AG20443 (cell line): ENCODE measurements around the gene DDX42.
A peak's percentile ranks its signal among the peaks of the same experiment; 100 is the strongest.

Experiments
- DNase-seq: peaks from one replicate; pipeline ENCODE4 v3.0.0; 2012; ENCODE audit warnings: low spot score, mixed read lengths

DDX42 gene

GRCh38 chr17:63774141-63774968, at the start of gene DDX42:
DDX42 (plus strand) TSS chr17:63774170; CDS start chr17:63787050, 12,880 bp downstream.
- peak; percentile 62 for DNase-seq

GRCh38 chr17:63735691-63736090, 38.3 kb upstream of the DDX42 start:
- no peak for DNase-seq

GRCh38 chr17:63740464-63741142, 33.4 kb upstream of the DDX42 start:
- peak; percentile 11 for DNase-seq

- DNase-seq = no peak
These were observed 32.9 kb upstream of the DDX42 start for GRCh38 chr17:63741143-63741407.

- peak; percentile 100 for DNase-seq
These were observed 32.4 kb upstream of the DDX42 start, which contains the start of gene STRADA for GRCh38 chr17:63741408-63742173. STRADA (minus strand) TSS chr17:63741799; CDS start chr17:63728369, 13,430 bp downstream.

- no peak for DNase-seq
These were observed 22.2 kb upstream of the DDX42 start for GRCh38 chr17:63751806-63752205.

- no peak for DNase-seq
These were observed 21.3 kb upstream of the DDX42 start for GRCh38 chr17:63752707-63753106.

GRCh38 chr17:63753215-63753614, 20.8 kb upstream of the DDX42 start:
- no peak for DNase-seq

GRCh38 chr17:63754046-63754445, 19.9 kb upstream of the DDX42 start:
- no peak for DNase-seq

- no peak for DNase-seq
These were observed 15.5 kb upstream of the DDX42 start for GRCh38 chr17:63758428-63758827.

GRCh38 chr17:63760771-63761539, 13.0 kb upstream of the DDX42 start:
- DNase-seq = no peak

GRCh38 chr17:63762161-63763078, 11.6 kb upstream of the DDX42 start:
- DNase-seq = no peak

- DNase-seq = no peak
These were observed 9.3 kb upstream of the DDX42 start for GRCh38 chr17:63764716-63765115.

- DNase-seq = no peak
These were observed 7.2 kb upstream of the DDX42 start for GRCh38 chr17:63766754-63767153.

- no peak for DNase-seq
These were observed 5.5 kb upstream of the DDX42 start for GRCh38 chr17:63768433-63768832.

GRCh38 chr17:63772801-63773271, 1.1 kb upstream of the DDX42 start:
- peak; percentile 17 for DNase-seq

- peak; percentile 100 for DNase-seq
These were observed 464 bp upstream of the DDX42 start, which contains the start of gene CCDC47 for GRCh38 chr17:63773272-63774140. CCDC47 (minus strand) TSS chr17:63773597; CDS start chr17:63766175, 7,422 bp downstream.

- DNase-seq = peak; percentile 15
These were observed 947 bp downstream of the DDX42 start for GRCh38 chr17:63774969-63775265.

GRCh38 chr17:63775420-63775819, 1.4 kb downstream of the DDX42 start:
- no peak for DNase-seq

- DNase-seq = no peak
These were observed 6.5 kb downstream of the DDX42 start for GRCh38 chr17:63780507-63780906.
